ENCODE results near the gene STX16. TPM values are rescaled to one million over a fixed set of nuclear protein-coding genes. Genes with fewer than 3 reads are reported as not detected.

STX16 gene
- total RNA-seq, 1 donor from 2014 or later, result 47.7 TPM

GRCh38 chr20:58718121-58718563, 67.1 kb downstream of the STX16 start:
- FAIRE-seq, result no peak
- DNase-seq (ENCODE audit: low read depth), result no peak
- Histone ChIP-seq H3K36me3 (ENCODE audit: control insufficient read depth, insufficient read depth, low read length) (no peaks in the 10 kb centered on the region), H3K4me3 (ENCODE audit: low read depth, low read length) (no peak overlapping the region), H3K27me3 (ENCODE audit: control insufficient read depth, insufficient read depth, low read length) (no peaks in the 10 kb centered on the region)
- TF ChIP-seq, protein P1, sequence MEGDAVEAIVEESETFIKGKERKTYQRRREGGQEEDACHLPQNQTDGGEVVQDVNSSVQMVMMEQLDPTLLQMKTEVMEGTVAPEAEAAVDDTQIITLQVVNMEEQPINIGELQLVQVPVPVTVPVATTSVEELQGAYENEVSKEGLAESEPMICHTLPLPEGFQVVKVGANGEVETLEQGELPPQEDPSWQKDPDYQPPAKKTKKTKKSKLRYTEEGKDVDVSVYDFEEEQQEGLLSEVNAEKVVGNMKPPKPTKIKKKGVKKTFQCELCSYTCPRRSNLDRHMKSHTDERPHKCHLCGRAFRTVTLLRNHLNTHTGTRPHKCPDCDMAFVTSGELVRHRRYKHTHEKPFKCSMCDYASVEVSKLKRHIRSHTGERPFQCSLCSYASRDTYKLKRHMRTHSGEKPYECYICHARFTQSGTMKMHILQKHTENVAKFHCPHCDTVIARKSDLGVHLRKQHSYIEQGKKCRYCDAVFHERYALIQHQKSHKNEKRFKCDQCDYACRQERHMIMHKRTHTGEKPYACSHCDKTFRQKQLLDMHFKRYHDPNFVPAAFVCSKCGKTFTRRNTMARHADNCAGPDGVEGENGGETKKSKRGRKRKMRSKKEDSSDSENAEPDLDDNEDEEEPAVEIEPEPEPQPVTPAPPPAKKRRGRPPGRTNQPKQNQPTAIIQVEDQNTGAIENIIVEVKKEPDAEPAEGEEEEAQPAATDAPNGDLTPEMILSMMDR (IDR thresholded peaks at IDR 0.05; ENCODE audit: insufficient read depth, low read length, severe bottlenecking), result no peak

- FAIRE-seq, result no peak
- peaks cover 2% of the 10 kb centered on the region for H3K27me3 ChIP-seq (ENCODE audit: control insufficient read depth, insufficient read depth, low read length)
- no peak overlapping the region for H3K4me3 ChIP-seq (ENCODE audit: low read depth, low read length)
- TF ChIP-seq, protein P1 (IDR thresholded peaks at IDR 0.05; ENCODE audit: insufficient read depth, low read length, severe bottlenecking), result no peak
- DNase-seq (ENCODE audit: low read depth), result no peak
- no peaks in the 10 kb centered on the region for H3K36me3 ChIP-seq (ENCODE audit: control insufficient read depth, insufficient read depth, low read length)
These were observed 67.6 kb downstream of the STX16 start for GRCh38 chr20:58718729-58719128.

- H3K27me3 ChIP-seq (ENCODE audit: control insufficient read depth, insufficient read depth, low read length), result peaks cover 2% of the 10 kb centered on the region
- DNase-seq (ENCODE audit: low read depth) (no peak), FAIRE-seq (no peak)
- TF ChIP-seq, protein P1 (IDR thresholded peaks at IDR 0.05; ENCODE audit: insufficient read depth, low read length, severe bottlenecking), result no peak
- no peaks in the 10 kb centered on the region for H3K36me3 ChIP-seq (ENCODE audit: control insufficient read depth, insufficient read depth, low read length)
- H3K4me3 ChIP-seq (ENCODE audit: low read depth, low read length), result no peak overlapping the region
These were observed 68.2 kb downstream of the STX16 start for GRCh38 chr20:58719258-58719657.

GRCh38 chr20:58719971-58720371, 68.9 kb downstream of the STX16 start:
- FAIRE-seq, result no peak
- Histone ChIP-seq H3K4me3 (ENCODE audit: low read depth, low read length) (no peak overlapping the region), H3K36me3 (ENCODE audit: control insufficient read depth, insufficient read depth, low read length) (no peaks in the 10 kb centered on the region), H3K27me3 (ENCODE audit: control insufficient read depth, insufficient read depth, low read length) (peaks cover 2% of the 10 kb centered on the region)
- TF ChIP-seq, protein P1 (IDR thresholded peaks at IDR 0.05; ENCODE audit: insufficient read depth, low read length, severe bottlenecking), result no peak
- no peak for DNase-seq (ENCODE audit: low read depth)

GRCh38 chr20:58720890-58721289, 69.8 kb downstream of the STX16 start:
- Histone ChIP-seq H3K4me3 (ENCODE audit: low read depth, low read length) (no peak overlapping the region), H3K27me3 (ENCODE audit: control insufficient read depth, insufficient read depth, low read length) (peaks cover 2% of the 10 kb centered on the region), H3K36me3 (ENCODE audit: control insufficient read depth, insufficient read depth, low read length) (no peaks in the 10 kb centered on the region)
- FAIRE-seq (no peak), DNase-seq (ENCODE audit: low read depth) (no peak)
- TF ChIP-seq, protein P1 (IDR thresholded peaks at IDR 0.05; ENCODE audit: insufficient read depth, low read length, severe bottlenecking), result no peak
